ENCODE measurements around the gene GK. TPM values are rescaled to one million over a fixed set of nuclear protein-coding genes. Genes with fewer than 3 reads are reported as not detected.
"Not testable (repeated sequence)": the region's sequence is repeated elsewhere in the genome, so short reads cannot be mapped to it uniquely, and the experiment has no call there.

Gene GK
- total RNA-seq, 1 donor: 11.7 TPM

GRCh38 chrX:30635630-30636029 is 17.6 kb upstream of the GK start:
- TF ChIP-seq CTCF (IDR thresholded peaks at IDR 0.05; ENCODE audit: insufficient read depth, low read depth, low read length): peak; percentile 53
- peak; percentile 36 for DNase-seq (ENCODE audit: low read depth)
- H3K4me3 ChIP-seq (ENCODE audit: low read depth, low read length): no peak overlapping the region

GRCh38 chrX:30637874-30638815 is 15.1 kb upstream of the GK start:
- H3K4me3 ChIP-seq (ENCODE audit: low read depth, low read length): no peak overlapping the region
- DNase-seq (ENCODE audit: low read depth): no peak
- no peak for TF ChIP-seq CTCF (IDR thresholded peaks at IDR 0.05; ENCODE audit: insufficient read depth, low read depth, low read length)

- H3K4me3 ChIP-seq (ENCODE audit: low read depth, low read length); DNase-seq (ENCODE audit: low read depth): not testable (repeated sequence)
Observed at GRCh38 chrX:30639702-30640101, 13.5 kb upstream of the GK start.

- no peak for TF ChIP-seq CTCF (IDR thresholded peaks at IDR 0.05; ENCODE audit: insufficient read depth, low read depth, low read length)
- no peak overlapping the region for H3K4me3 ChIP-seq (ENCODE audit: low read depth, low read length)
- DNase-seq (ENCODE audit: low read depth): no peak
Observed at GRCh38 chrX:30642642-30643041, 10.6 kb upstream of the GK start.

- no peak overlapping the region for H3K4me3 ChIP-seq (ENCODE audit: low read depth, low read length)
- peak; percentile 91 for DNase-seq (ENCODE audit: low read depth)
- TF ChIP-seq CTCF (IDR thresholded peaks at IDR 0.05; ENCODE audit: insufficient read depth, low read depth, low read length): no peak
Observed at GRCh38 chrX:30643313-30643821, 9.9 kb upstream of the GK start.

- DNase-seq (ENCODE audit: low read depth): peak; percentile 28
- H3K4me3 ChIP-seq (ENCODE audit: low read depth, low read length): no peak overlapping the region
- TF ChIP-seq CTCF (IDR thresholded peaks at IDR 0.05; ENCODE audit: insufficient read depth, low read depth, low read length): no peak
Observed at GRCh38 chrX:30649859-30650258, 3.4 kb upstream of the GK start.

- DNase-seq (ENCODE audit: low read depth): peak; percentile 95
- no peak for TF ChIP-seq CTCF (IDR thresholded peaks at IDR 0.05; ENCODE audit: insufficient read depth, low read depth, low read length)
- peak overlapping the region; percentile 75 for H3K4me3 ChIP-seq (ENCODE audit: low read depth, low read length)
Observed at GRCh38 chrX:30652527-30653414, 452 bp upstream of the GK start.

- not testable (repeated sequence) for DNase-seq (ENCODE audit: low read depth)
- H3K4me3 ChIP-seq (ENCODE audit: low read depth, low read length): peak overlapping the region; percentile 74
Observed at GRCh38 chrX:30654386-30654785, 1.2 kb downstream of the GK start.

Data from fibroblast of villous mesenchyme (primary cell).